GM20000 (cell line): Measurements from ENCODE around the gene PAFAH1B1.
"Not testable (repeated sequence)": the region's sequence is repeated elsewhere in the genome, so short reads cannot be mapped to it uniquely, and the experiment has no call there.

Experiments
- DNase-seq: peaks from one replicate; pipeline ENCODE4 v3.0.0; 2012; ENCODE audit warnings: low spot score
- TF ChIP-seq, protein P1 (sequence below): IDR thresholded peaks from 2 replicates; pipeline ENCODE4 v1.5.1; 2012; ENCODE audit warnings: mild to moderate bottlenecking, control low read depth; ENCODE audit errors: extremely low read depth, missing control alignments

Gene PAFAH1B1

DNA sequence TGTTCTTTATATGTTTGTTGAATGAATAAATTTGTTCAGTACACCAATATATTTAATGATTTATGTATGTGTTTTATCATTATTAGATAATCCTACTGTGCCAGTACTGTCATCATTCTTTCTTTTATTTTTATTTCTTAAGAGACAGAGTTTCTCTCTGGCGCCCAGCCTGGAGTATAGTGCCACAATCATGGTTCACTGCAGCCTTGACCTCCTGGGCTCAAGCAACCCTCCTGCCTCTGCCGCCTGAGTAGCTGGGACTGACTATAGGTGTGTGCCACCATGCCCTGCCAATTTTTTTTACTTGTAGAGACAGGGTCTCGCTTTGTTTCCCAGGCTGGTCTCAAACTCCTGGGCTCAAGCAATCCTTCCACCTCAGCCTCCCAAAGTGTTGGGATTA is 41.8 kb downstream of the PAFAH1B1 start:
- TF ChIP-seq, protein P1, sequence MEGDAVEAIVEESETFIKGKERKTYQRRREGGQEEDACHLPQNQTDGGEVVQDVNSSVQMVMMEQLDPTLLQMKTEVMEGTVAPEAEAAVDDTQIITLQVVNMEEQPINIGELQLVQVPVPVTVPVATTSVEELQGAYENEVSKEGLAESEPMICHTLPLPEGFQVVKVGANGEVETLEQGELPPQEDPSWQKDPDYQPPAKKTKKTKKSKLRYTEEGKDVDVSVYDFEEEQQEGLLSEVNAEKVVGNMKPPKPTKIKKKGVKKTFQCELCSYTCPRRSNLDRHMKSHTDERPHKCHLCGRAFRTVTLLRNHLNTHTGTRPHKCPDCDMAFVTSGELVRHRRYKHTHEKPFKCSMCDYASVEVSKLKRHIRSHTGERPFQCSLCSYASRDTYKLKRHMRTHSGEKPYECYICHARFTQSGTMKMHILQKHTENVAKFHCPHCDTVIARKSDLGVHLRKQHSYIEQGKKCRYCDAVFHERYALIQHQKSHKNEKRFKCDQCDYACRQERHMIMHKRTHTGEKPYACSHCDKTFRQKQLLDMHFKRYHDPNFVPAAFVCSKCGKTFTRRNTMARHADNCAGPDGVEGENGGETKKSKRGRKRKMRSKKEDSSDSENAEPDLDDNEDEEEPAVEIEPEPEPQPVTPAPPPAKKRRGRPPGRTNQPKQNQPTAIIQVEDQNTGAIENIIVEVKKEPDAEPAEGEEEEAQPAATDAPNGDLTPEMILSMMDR, result no peak
- DNase-seq, result no peak

DNA sequence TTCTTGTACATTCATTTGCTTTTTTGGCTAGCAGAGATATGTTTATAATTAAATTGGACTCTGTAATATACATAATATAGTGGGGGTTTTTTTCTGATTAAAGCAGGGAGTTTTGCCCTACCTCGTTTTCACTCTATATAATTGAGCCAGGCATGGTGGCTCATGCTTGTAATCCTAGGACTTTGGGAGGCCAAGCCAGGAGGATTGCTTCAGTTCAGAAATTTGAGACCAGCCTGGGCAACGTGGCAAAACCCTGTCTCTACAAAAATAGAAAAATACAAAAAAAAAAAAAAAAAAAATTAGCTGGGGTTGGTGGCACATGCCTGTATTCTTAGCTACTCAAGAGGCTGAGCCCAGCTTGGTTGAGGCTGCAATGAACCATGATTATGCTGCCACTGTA is 42.2 kb downstream of the PAFAH1B1 start:
- no peak for DNase-seq
- TF ChIP-seq, protein P1, result no peak

DNA sequence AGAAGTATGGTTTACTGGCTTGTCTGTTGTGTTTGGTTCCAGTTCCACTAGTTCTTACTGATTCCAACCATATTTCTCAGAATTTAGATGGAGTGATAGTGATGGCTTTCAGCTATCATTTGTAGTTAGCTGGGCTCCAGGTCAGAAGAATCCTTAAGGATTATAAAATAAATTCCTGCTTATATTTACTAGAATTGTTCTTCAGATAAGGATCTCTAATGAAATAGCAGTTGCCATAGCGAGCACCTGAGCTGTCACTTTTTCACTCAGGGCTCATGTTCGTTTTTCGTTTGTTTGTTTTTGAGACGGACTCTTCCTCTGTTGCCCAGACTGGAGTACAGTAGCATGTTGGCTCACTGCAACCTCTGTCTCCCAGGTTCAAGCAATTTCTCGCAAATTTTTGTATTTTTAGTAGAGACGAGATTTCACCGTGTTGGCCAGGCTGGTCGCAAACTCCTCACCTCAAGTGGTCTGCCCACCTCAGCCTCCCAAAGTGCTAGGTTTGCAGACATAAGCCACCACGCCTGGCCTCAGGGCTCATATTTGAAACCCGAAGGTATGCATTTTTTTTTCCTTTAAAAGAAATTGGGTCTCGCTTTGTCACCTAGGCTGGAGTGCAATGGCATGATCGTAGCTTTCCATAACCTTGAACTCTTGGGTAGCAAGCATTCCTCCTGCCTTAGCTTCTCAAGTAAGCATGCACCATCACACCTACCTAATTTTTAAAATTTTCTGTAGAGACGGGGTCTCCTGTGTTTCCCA is 42.9 kb downstream of the PAFAH1B1 start:
- TF ChIP-seq, protein P1, result no peak
- no peak for DNase-seq

DNA sequence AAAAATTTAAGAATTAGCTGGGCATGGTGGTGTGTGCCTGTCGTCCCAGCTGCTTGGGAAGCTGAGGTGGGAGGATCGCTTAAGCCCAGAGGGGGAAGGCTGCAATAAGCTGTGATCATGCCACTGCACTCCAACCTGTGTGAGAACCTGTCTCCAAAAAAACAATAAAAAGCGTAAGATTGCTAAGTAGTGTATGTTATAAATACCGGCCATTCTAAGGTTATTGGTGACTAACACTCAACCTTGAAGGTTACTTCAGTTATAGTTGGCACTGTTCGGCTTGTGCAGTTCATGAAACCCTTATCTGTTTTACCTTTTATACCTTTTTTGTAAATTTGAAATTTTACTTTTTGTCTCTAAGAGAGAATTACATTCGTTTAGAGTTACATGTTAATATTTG is 44.0 kb downstream of the PAFAH1B1 start:
- TF ChIP-seq, protein P1, result no peak
- no peak for DNase-seq

DNA sequence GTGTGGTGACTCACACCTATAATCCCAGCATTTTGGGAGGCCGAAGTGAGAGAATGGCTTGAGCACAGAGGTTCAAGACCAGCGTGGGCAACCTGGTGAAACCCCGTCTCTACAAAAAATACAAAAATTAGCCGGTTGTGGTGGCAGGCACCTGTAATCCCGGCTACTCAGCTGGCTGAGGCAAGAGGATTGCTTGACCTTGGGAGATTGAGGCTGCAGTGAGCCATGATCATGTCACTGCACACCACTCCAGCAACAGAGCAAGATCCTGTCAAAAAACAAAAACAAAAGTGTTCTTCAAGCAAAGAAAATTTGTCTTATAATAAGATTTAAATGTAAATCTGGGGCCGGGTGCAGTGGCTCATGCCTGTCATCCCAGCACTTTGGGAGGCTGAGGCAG is 51.5 kb downstream of the PAFAH1B1 start:
- TF ChIP-seq, protein P1, result no peak
- no peak for DNase-seq

DNA sequence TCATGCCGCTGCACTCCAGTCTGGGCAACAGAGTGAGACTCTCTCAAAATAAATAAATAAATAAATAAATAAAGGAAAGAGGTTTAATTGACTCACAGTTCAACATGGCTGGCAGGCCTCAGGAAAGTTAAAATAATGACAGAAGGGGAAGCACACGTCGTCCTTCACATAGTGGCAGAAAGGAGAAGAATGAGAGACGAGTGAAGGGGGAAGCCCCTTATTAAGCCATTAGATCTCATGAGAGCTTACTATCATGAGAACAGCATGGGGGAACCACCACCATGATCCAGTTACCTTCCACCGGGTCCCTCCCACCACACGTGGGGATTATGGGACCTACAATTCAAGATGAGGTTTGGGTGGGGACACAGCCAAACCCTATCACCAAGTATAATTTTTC is 54.5 kb downstream of the PAFAH1B1 start:
- DNase-seq, result no peak
- TF ChIP-seq, protein P1, result no peak

DNA sequence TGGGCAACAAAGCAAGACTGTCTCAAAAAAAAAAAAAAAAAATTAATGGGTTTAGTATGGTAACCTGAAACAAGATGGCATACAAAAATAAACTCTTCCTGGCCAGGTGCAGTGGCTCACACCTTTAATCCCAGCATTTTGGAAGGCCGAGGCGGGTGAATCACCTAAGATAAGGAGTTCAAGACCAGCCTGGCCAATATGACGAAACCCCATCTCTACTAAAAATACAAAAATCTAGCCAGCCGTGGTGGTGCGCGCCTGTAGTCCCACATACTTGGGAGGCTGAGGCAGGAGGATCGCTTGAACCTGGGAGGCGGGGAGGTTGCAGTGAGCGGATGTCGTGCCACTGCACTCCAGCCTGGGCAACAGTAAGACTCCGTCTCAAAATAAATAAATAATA is 55.7 kb downstream of the PAFAH1B1 start:
- TF ChIP-seq, protein P1, result no peak
- DNase-seq, result no peak

DNA sequence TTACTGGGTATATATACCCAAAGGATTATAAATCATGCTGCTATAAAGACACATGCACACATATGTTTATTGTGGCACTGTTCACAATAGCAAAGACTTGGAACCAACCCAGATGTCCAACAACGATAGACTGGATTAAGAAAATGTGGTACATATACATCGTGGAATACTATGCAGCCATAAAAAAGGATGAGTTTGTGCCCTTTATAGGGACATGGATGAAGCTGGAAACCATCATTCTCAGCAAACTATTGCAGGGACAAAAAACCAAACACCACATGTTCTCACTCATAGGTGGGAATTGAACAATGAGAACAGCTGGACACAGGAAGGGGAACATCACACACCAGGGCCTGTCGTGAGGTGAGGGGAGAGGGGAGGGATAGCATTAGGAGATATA is 59.5 kb downstream of the PAFAH1B1 start:
- not testable (repeated sequence) for DNase-seq
